ENCODE data around the gene TRMU.

Gene TRMU

GRCh38 chr22:46319319-46319718, 16.2 kb upstream of the TRMU start:
- TF ChIP-seq RARB (CRISPR knock-in tag; IDR thresholded peaks at IDR 0.05) (no peak), ESRRG (CRISPR knock-in tag; IDR thresholded peaks at IDR 0.05) (no peak)
- ATAC-seq = no peak

GRCh38 chr22:46320166-46320710, 15.3 kb upstream of the TRMU start:
- no peak for ATAC-seq

GRCh38 chr22:46320716-46321386, 14.7 kb upstream of the TRMU start:
- no peak for TF ChIP-seq RARB (CRISPR knock-in tag; IDR thresholded peaks at IDR 0.05)
- no peak for TF ChIP-seq CSDC2 (CRISPR knock-in tag; IDR thresholded peaks at IDR 0.05)
- no peak for TF ChIP-seq TCF4 (CRISPR knock-in tag; IDR thresholded peaks at IDR 0.05; ENCODE audit: borderline replicate concordance)
- no peak for TF ChIP-seq ISL1 (CRISPR knock-in tag; IDR thresholded peaks at IDR 0.05)
- no peak for TF ChIP-seq POU6F1 (CRISPR knock-in tag; IDR thresholded peaks at IDR 0.05; ENCODE audit: borderline replicate concordance, low read depth)
- ATAC-seq = no peak

More at GRCh38 chr22:46320166-46320710, 15.3 kb upstream of the TRMU start:
- TF ChIP-seq TOX (CRISPR knock-in tag; IDR thresholded peaks at IDR 0.05; ENCODE audit: borderline replicate concordance) (no peak), TSHZ2 (CRISPR knock-in tag; IDR thresholded peaks at IDR 0.05) (no peak), SNAI2 (CRISPR knock-in tag; IDR thresholded peaks at IDR 0.05) (no peak), BACH2 (CRISPR knock-in tag; IDR thresholded peaks at IDR 0.05; ENCODE audit: borderline replicate concordance) (no peak), OSR1 (CRISPR knock-in tag; IDR thresholded peaks at IDR 0.05) (no peak), TCF4 (CRISPR knock-in tag; IDR thresholded peaks at IDR 0.05; ENCODE audit: borderline replicate concordance) (no peak), ZFP3 (CRISPR knock-in tag; IDR thresholded peaks at IDR 0.05) (no peak), ZNF8 (CRISPR knock-in tag; IDR thresholded peaks at IDR 0.05) (no peak), CREB5 (CRISPR knock-in tag; IDR thresholded peaks at IDR 0.05; ENCODE audit: low read depth) (no peak), PATZ1 (CRISPR knock-in tag; IDR thresholded peaks at IDR 0.05; ENCODE audit: borderline replicate concordance) (no peak), ZFP30 (CRISPR knock-in tag; IDR thresholded peaks at IDR 0.05) (no peak), RARB (CRISPR knock-in tag; IDR thresholded peaks at IDR 0.05) (no peak), ZNF70 (CRISPR knock-in tag; IDR thresholded peaks at IDR 0.05) (no peak), ESRRG (CRISPR knock-in tag; IDR thresholded peaks at IDR 0.05) (no peak), CSDC2 (CRISPR knock-in tag; IDR thresholded peaks at IDR 0.05) (no peak), ISL1 (CRISPR knock-in tag; IDR thresholded peaks at IDR 0.05) (no peak), ARNTL (CRISPR knock-in tag; IDR thresholded peaks at IDR 0.05; ENCODE audit: borderline replicate concordance, low read depth) (no peak)

- TF ChIP-seq SNAI2 (CRISPR knock-in tag; IDR thresholded peaks at IDR 0.05) = no peak
- no peak for TF ChIP-seq OSR1 (CRISPR knock-in tag; IDR thresholded peaks at IDR 0.05)
- no peak for TF ChIP-seq TSHZ2 (CRISPR knock-in tag; IDR thresholded peaks at IDR 0.05)
- TF ChIP-seq POU6F1 (CRISPR knock-in tag; IDR thresholded peaks at IDR 0.05; ENCODE audit: borderline replicate concordance, low read depth) = no peak
- no peak for TF ChIP-seq ISL1 (CRISPR knock-in tag; IDR thresholded peaks at IDR 0.05)
- ATAC-seq = no peak
Observed at GRCh38 chr22:46322711-46323110, 12.8 kb upstream of the TRMU start.
